Measurements from ENCODE around the gene CPNE7.

DNA sequence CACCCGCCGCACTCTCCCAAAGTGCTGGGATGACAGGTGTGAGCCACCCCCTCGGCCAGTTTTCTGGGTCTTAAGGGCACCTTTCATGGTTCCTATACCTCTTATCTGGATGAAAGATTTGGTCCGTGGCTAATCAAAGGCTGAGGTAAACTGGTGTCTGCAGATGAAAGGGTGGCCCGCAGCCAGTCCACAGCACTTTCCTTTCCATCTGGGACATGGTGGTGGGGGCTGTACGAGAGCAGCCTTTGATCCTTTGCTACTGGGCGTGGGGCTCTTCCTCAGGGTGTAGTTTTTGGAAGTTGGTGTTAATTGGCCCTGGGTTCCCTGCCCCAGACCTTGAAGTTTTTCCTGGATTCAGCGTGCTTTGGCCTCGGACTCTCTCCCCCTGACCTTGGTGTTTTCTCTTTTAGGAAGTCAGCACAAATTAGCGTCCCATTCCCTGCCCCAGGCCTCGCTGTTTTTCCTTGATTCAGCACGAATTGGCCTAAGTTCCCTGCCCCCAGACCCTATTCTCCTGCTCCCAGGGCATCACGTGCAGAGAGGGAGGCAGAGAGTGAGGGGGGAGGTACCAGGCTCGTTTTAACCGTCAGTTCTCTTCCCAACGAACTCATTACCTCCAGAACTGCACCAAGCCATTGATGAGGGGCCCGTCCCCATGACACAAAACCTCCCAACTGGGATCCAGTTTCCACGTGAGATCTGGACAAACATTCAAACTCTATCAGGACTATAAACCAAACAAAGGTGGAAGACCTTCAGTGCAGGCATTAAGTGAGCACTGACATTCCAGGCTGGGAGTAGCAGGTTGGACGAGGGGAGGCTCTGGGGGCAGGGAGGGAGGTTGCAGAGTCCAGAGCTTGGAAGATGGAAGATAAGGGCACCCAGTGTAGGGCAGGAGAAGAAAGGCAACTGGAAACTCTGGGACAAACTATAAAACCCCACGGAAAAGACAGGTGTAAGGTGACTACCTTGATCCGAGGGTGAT lies 49.5 kb downstream of the CPNE7 start:
- TF ChIP-seq CTCF (IDR thresholded peaks at IDR 0.05; ENCODE audit: insufficient read depth, low read length, poor library complexity, severe bottlenecking) (no peak), EZH2phosphoT487 (conservative IDR thresholded peaks at IDR 0.05; ENCODE audit: low read length) (no peak)

All from SU-DHL-6 (cell line).